NCI-H510A (cell line): ENCODE data around the gene SLC17A6.

ENCODE experiments used
- DNase-seq: peaks from one replicate; lab custom pipeline; 2025; lab: John Stamatoyannopoulos, UW

SLC17A6 gene

GRCh38 chr11:22389526-22390282 is 51.5 kb downstream of the SLC17A6 start:
- no peak for DNase-seq

DNA sequence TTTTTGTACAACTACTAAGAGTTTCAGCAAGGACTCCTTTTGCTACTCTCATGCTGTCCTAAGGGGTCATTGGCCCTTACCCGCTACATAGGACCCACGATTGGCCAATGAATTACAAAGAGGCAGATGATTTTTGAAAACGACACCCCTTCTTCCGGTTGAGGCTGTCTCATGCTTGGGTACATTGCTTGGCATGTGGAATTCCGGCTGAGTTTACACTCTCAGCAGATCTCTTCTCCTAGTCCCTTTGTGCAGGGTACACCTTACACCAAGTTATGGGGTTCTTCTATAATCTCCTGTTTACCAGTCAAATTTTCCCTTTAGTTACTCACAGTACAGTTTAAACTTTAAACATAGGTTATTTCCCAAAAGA is 52.1 kb downstream of the SLC17A6 start:
- DNase-seq = no peak

- no peak for DNase-seq
Measured at GRCh38 chr11:22392561-22392960, 54.4 kb downstream of the SLC17A6 start.

- DNase-seq = no peak
Measured at GRCh38 chr11:22405377-22405776, 67.2 kb downstream of the SLC17A6 start.

DNA sequence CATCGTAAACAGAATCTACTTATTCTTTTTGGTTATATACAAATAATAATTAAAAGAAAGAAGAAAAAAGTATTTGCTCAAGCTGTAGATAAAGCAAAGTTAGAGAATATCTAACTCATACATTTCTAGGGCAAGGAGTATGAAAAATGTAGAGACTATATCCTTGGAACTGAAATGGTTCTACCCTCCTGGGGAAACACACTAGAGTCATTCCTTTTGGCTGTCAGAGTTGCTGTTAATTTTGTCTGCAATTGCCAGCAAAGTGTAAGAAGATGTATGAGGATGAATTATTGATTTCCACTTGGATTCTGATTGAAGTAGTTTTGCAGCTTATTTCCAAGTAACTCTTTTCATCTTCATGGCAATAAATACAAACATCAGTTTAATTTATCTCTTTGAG is 69.1 kb downstream of the SLC17A6 start:
- no peak for DNase-seq

DNA sequence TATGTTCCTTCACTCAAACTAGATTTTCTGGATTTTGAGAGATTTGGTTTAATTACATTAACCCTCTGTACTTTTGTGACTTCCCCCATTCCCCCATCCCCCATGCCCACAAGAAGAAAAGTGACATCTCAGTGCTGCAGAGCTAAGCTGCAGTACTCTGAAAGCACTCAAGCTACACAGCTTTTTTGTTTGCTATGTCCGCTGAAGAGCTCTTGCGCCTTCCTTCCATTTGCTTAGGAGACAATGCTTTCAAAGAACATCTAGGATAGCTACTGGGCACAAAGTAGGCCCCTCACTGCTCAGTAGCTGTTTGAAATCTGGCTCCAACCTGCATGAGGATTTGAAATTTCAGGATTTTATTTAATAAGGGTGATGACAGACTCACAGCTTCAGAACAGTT is 69.7 kb downstream of the SLC17A6 start:
- DNase-seq = peak; percentile 1

- no peak for DNase-seq
Measured at GRCh38 chr11:22415476-22415875, 77.3 kb downstream of the SLC17A6 start.

DNA sequence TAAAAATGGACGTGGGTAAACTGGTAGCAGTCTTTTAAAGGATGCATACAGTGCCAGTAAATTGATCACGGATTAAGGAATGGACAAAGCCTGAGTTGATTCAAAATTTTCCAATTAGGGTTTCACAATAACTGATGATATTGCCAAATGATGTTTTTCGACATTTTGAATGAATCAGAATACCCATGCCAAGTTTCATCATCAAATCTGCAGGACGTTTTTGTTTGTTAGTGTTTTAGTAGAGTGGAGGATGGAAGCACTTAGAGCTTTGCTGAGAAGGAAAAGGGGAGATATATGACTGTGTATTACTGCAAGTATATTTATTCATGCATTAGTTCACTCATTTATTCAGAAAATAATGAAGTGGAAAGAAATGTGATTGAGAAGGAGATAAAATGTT is 78.3 kb downstream of the SLC17A6 start:
- DNase-seq = no peak

- no peak for DNase-seq
Measured at GRCh38 chr11:22426915-22427314, 88.7 kb downstream of the SLC17A6 start.
